NCI-H69 (cell line): ENCODE results near the gene KRTAP5-7.
"Not testable (repeated sequence)": the region's sequence is repeated elsewhere in the genome, so short reads cannot be mapped to it uniquely, and the experiment has no call there.

Experiments
- DNase-seq: peaks from one replicate; lab custom pipeline; 2025; lab: John Stamatoyannopoulos, UW

KRTAP5-7 gene

GRCh38 chr11:71534711-71535608 lies 7.9 kb downstream of the KRTAP5-7 start:
- DNase-seq, result not testable (repeated sequence)

GRCh38 chr11:71535825-71536224 lies 8.8 kb downstream of the KRTAP5-7 start:
- DNase-seq, result no peak

- no peak for DNase-seq
Measured at GRCh38 chr11:71537537-71537936, 10.5 kb downstream of the KRTAP5-7 start.

- DNase-seq, result not testable (repeated sequence)
Measured at GRCh38 chr11:71537977-71538665, 11.1 kb downstream of the KRTAP5-7 start, which contains the start of gene KRTAP5-8. Gene KRTAP5-8, plus strand, starts transcription at chr11:71538025. Its CDS starts 31 bp downstream, at chr11:71538056.

GRCh38 chr11:71538666-71538990 lies 11.6 kb downstream of the KRTAP5-7 start:
- DNase-seq, result no peak

- DNase-seq, result no peak
Measured at GRCh38 chr11:71539017-71539416, 11.9 kb downstream of the KRTAP5-7 start.

GRCh38 chr11:71539971-71540370 lies 12.9 kb downstream of the KRTAP5-7 start:
- DNase-seq, result not testable (repeated sequence)

GRCh38 chr11:71540521-71541304 lies 13.6 kb downstream of the KRTAP5-7 start:
- not testable (repeated sequence) for DNase-seq

GRCh38 chr11:71542382-71542781 lies 15.3 kb downstream of the KRTAP5-7 start:
- DNase-seq, result no peak

GRCh38 chr11:71542879-71543777 lies 16.1 kb downstream of the KRTAP5-7 start:
- no peak for DNase-seq

- no peak for DNase-seq
Measured at GRCh38 chr11:71543866-71544265, 16.8 kb downstream of the KRTAP5-7 start.

- DNase-seq, result no peak
Measured at GRCh38 chr11:71544525-71545214, 17.6 kb downstream of the KRTAP5-7 start.

- no peak for DNase-seq
Measured at GRCh38 chr11:71545405-71545966, 18.4 kb downstream of the KRTAP5-7 start.

GRCh38 chr11:71548120-71548519 lies 21.1 kb downstream of the KRTAP5-7 start, which contains the start of gene KRTAP5-9:
Gene KRTAP5-9, plus strand, starts transcription at chr11:71548420. Its CDS starts 238 bp downstream, at chr11:71548658.
- no peak for DNase-seq

- no peak for DNase-seq
Measured at GRCh38 chr11:71548716-71549151, 21.7 kb downstream of the KRTAP5-7 start.

- DNase-seq, result no peak
Measured at GRCh38 chr11:71551711-71552110, 24.6 kb downstream of the KRTAP5-7 start.

GRCh38 chr11:71554996-71555395 lies 27.9 kb downstream of the KRTAP5-7 start:
- DNase-seq, result no peak

GRCh38 chr11:71555508-71555907 lies 28.4 kb downstream of the KRTAP5-7 start:
- DNase-seq, result no peak

GRCh38 chr11:71556018-71556417 lies 29.0 kb downstream of the KRTAP5-7 start:
- DNase-seq, result no peak

- no peak for DNase-seq
Measured at GRCh38 chr11:71557257-71557656, 30.2 kb downstream of the KRTAP5-7 start.
